ENCODE measurements around the gene IQSEC3. TPM values are rescaled to one million over a fixed set of nuclear protein-coding genes. Genes with fewer than 3 reads are reported as not detected.

IQSEC3 gene
- total and polyA plus RNA-seq, 10 of the 15 experiments (the other 5 are each of a cell fraction or from before 2014, with no cell fraction given), result not detected

DNA sequence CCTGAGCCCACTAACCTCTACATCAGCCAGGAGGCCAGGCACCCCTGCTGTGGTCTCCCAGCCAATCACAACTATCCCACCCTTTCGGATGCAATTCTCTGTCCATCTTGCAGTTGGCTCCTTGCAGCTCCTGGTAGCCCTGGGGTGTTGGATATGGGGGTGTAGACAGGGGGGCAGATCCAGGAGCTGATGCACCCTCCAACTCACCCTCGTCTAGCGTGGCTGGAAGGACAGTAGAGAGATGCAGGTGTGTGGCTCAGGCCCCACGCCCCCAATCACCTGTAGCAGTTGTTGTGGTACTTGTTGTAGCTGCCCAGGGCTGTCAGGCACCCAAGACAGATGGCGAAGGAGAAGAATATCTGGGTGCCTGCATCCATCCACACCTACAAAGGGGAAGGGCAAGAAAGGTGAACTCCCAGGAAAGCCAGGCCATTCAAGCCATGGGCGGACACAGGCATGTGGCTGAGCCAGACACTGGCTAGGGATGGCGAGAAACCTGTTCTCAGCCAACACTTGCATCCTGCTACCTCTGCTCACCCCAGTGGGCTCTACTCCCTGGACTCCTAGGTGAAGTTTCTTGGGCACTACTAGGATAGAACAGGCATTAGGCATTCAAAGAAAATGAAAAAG is 160.8 kb downstream of the IQSEC3 start:
- H2AFZ ChIP-seq (ENCODE audit: control insufficient read depth, low read depth, low read length), result no peak overlapping the region
- H3K4me3 ChIP-seq, result no peak overlapping the region
- intact Hi-C loops (cut with micrococcal nuclease; ENCODE audit: unreplicated experiment) (no loop called here), in situ Hi-C loops (cut with MboI) (no loop called here)
- no TSS peak for BruUV-seq (replicated peaks)
- no peaks in the 10 kb centered on the region for H3K79me2 ChIP-seq (ENCODE audit: control insufficient read depth, insufficient read depth, low read length)
- CTCF ChIA-PET, result no interaction called here
- no peaks in the 10 kb centered on the region for H3K9me3 ChIP-seq (replicated peaks; ENCODE audit: control insufficient read depth, insufficient read depth, low read length)
- SMC1A ChIA-PET (ENCODE audit: uncharacterized antibody, unreplicated experiment), result no interaction called here
- no peak overlapping the region for H3K27ac ChIP-seq (ENCODE audit: control insufficient read depth, insufficient read depth)
- no peak overlapping the region for H3K4me2 ChIP-seq (ENCODE audit: control insufficient read depth, insufficient read depth)
- TF ChIP-seq WRNIP1 (IDR thresholded peaks at IDR 0.05; ENCODE audit: borderline replicate concordance, low read depth, low read length) (no peak), POLR2A (IDR thresholded peaks at IDR 0.05; ENCODE audit: low read depth, low read length) (no peak), PRDM15 (CRISPR knock-in tag; IDR thresholded peaks at IDR 0.05) (no peak)
- TF ChIP-seq, protein P1, sequence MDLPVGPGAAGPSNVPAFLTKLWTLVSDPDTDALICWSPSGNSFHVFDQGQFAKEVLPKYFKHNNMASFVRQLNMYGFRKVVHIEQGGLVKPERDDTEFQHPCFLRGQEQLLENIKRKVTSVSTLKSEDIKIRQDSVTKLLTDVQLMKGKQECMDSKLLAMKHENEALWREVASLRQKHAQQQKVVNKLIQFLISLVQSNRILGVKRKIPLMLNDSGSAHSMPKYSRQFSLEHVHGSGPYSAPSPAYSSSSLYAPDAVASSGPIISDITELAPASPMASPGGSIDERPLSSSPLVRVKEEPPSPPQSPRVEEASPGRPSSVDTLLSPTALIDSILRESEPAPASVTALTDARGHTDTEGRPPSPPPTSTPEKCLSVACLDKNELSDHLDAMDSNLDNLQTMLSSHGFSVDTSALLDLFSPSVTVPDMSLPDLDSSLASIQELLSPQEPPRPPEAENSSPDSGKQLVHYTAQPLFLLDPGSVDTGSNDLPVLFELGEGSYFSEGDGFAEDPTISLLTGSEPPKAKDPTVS (IDR thresholded peaks at IDR 0.05; ENCODE audit: low read depth, low read length), result no peak
- no peak overlapping the region for H3K9ac ChIP-seq (ENCODE audit: control insufficient read depth, insufficient read depth, low read length)
- H3K27me3 ChIP-seq (replicated peaks in 1 of 2; ENCODE audit: control insufficient read depth in 2 of 2, insufficient read depth in 2 of 2, low read length in 1 of 2), result peaks cover 0 to 4% of the 10 kb centered on the region in 2 experiments
- no peak for FAIRE-seq
- no peak for DNase-seq (ENCODE audit: low read depth, low spot score)
- no peak for ATAC-seq
- RAD21 ChIA-PET (ENCODE audit: unreplicated experiment), result no interaction called here
- no peaks in the 10 kb centered on the region for H3K36me3 ChIP-seq (ENCODE audit: control insufficient read depth in 2 of 2, insufficient read depth in 2 of 2, low read length in 1 of 2)
- POLR2A ChIA-PET, result no interaction called here
- H4K20me1 ChIP-seq (ENCODE audit: control insufficient read depth, insufficient read depth), result no peaks in the 10 kb centered on the region; the same call in 1 of the 2 replicates
- H3K4me1 ChIP-seq (ENCODE audit: control insufficient read depth, insufficient read depth, low read length), result no peaks in the 10 kb centered on the region
- WGBS (ENCODE audit: insufficient coverage, insufficient replicate concordance, low lambda C conversion rate, missing lambda C conversion rate), result 32% methylated on average over 7 of the region's 7 CpGs

Other genes starting within 250 kb of the IQSEC3 start
- gene SLC6A12, start 147.4 kb downstream of the IQSEC3 start, total RNA-seq (2014; rRNA removed), result 0.06 TPM in 1 of 2 replicates, not detected in the other
- gene SLC6A12, start 147.4 kb downstream of the IQSEC3 start, total RNA-seq (2014; rRNA removed; fragmentation: Illumina TruSeq; extraction: Trizol), result not detected in 2 replicates
- not detected in 2 replicates for gene SLC6A12, start 147.4 kb downstream of the IQSEC3 start, total RNA-seq (2021)
- 0.11 TPM in 1 of 2 replicates, not detected in the other for gene SLC6A12, start 147.4 kb downstream of the IQSEC3 start, polyA plus RNA-seq (2011; rRNA removed)
- gene SLC6A12, start 147.4 kb downstream of the IQSEC3 start, polyA plus RNA-seq (2014; fragmentation: Illumina TruSeq; extraction: Trizol), result 0.07 TPM in 1 of 2 replicates, not detected in the other
- not detected for gene SLC6A12, start 147.4 kb downstream of the IQSEC3 start, polyA plus RNA-seq (2014; fragmentation: Nextera tagmentation; extraction: Ambion mirVana)
- not detected in 2 replicates for gene SLC6A12, start 147.4 kb downstream of the IQSEC3 start, polyA plus RNA-seq (2014; rRNA removed)
- not detected for gene SLC6A12, start 147.4 kb downstream of the IQSEC3 start, polyA plus RNA-seq (2016; fragmentation: Nextera tagmentation; extraction: Ambion mirVana)
- gene SLC6A13, start 196.1 kb downstream of the IQSEC3 start, total RNA-seq (2014; rRNA removed), result not detected in 2 replicates
- gene SLC6A13, start 196.1 kb downstream of the IQSEC3 start, total RNA-seq (2014; rRNA removed; fragmentation: Illumina TruSeq; extraction: Trizol), result 0.18 and 0.32 TPM in 2 replicates
- 0.46 and 0.61 TPM in 2 replicates for gene SLC6A13, start 196.1 kb downstream of the IQSEC3 start, total RNA-seq (2021)
- 1.2 and 2.1 TPM in 2 replicates for gene SLC6A13, start 196.1 kb downstream of the IQSEC3 start, polyA plus RNA-seq (2011; rRNA removed)
- gene SLC6A13, start 196.1 kb downstream of the IQSEC3 start, polyA plus RNA-seq (2014; fragmentation: Illumina TruSeq; extraction: Trizol), result 0.35 TPM in 1 of 2 replicates, not detected in the other
- under 1 TPM; 0.19 to 0.20 TPM for gene SLC6A13, start 196.1 kb downstream of the IQSEC3 start, polyA plus RNA-seq (2014; fragmentation: Nextera tagmentation; extraction: Ambion mirVana)
- gene SLC6A13, start 196.1 kb downstream of the IQSEC3 start, polyA plus RNA-seq (2014; rRNA removed), result 0.18 and 0.20 TPM in 2 replicates
- not detected for gene SLC6A13, start 196.1 kb downstream of the IQSEC3 start, polyA plus RNA-seq (2016; fragmentation: Nextera tagmentation; extraction: Ambion mirVana)